GM12891 (cell line): ENCODE results near the gene TPD52L2.
"Not testable (repeated sequence)": the region's sequence is repeated elsewhere in the genome, so short reads cannot be mapped to it uniquely, and the experiment has no call there.

Experiments used
- POLR2A ChIP-seq: IDR thresholded peaks from 2 replicates; pipeline ENCODE4 v1.6.1; 2011; ENCODE audit warnings: low read depth, low read length, control low read depth
- POLR2AphosphoS5 ChIP-seq: IDR thresholded peaks from 2 replicates; pipeline ENCODE4 v1.6.1; 2011; ENCODE audit warnings: low read depth, low read length, control low read depth
- POU2F2 ChIP-seq: IDR thresholded peaks from 2 replicates; pipeline ENCODE4 v1.6.1; 2011; ENCODE audit warnings: low read depth, mild to moderate bottlenecking, control low read depth, low read length, moderate library complexity
- TAF1 ChIP-seq: IDR thresholded peaks from 2 replicates; pipeline ENCODE4 v1.6.1; 2011; ENCODE audit warnings: low read depth, low read length, control low read depth

DNA sequence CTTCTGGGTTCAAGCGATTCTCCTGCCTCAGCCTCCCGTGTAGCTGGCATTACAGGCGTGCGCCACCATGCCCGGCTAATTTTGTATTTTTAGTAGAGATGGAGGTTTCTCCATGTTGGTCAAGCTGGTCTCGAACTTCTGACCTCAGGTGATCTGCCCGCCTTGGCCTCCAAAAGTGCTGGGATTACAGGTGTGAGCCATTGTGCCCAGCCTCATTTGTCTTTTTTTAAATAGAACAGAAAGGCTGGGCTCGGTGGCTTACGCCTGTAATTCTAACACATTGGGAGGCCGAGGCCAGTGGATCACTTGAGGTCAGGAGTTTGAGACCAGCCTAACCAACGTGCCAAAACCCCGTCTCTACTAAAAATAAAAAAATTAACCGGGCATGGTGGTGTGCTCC is 2.0 kb downstream of the TPD52L2 start:
- TF ChIP-seq POLR2AphosphoS5, POLR2A, POU2F2, TAF1: not testable (repeated sequence)
